GM13976 (cell line): ENCODE measurements around the gene PLB1.

Experiments
- DNase-seq: peaks from one replicate; pipeline ENCODE4 v3.0.0; 2012; ENCODE audit warnings: low spot score
- CTCF ChIP-seq: IDR thresholded peaks from 2 replicates; pipeline ENCODE4 v1.5.1; 2012; ENCODE audit warnings: borderline replicate concordance, mild to moderate bottlenecking; ENCODE audit not compliant: insufficient read depth; ENCODE audit errors: extremely low read depth, missing control alignments, control extremely low read depth
- in situ Hi-C: fragments of 300-500 bp; cut with MboI; formaldehyde crosslinking; loops from one replicate; pipeline ENCODE4 v1.12.0; 2022; ENCODE audit warnings: low sequenced_read_pairs, mixed read lengths, inconsistent platforms; ENCODE audit not compliant: unreplicated experiment

PLB1 gene

DNA sequence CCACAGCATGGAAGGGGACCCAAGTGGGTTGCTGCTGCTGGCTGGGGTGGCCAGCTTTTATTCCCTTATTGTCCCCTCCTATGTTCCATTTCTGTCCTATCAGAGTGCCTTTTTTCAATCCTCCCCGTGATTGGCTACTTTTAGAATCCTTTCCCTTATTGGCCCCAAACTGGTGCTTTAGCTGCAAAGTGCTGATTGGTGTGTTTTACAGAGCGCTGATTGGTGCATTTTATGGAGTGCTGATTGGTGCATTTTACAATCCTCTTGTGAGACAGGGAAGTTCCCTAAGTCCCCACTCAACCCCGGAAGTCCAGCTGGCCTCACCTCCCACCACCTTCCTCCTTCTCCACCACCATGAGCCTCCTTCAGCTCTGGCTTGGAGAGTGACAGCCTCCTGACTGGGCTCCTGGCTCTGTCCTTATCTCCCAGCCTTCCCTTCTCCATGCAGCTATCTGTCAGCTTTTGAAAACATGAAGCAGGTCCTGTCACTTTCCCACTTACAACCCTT, 20.7 kb upstream of the PLB1 start:
- no peak for DNase-seq
- in situ Hi-C loops = no loop called here
- TF ChIP-seq CTCF = no peak

DNA sequence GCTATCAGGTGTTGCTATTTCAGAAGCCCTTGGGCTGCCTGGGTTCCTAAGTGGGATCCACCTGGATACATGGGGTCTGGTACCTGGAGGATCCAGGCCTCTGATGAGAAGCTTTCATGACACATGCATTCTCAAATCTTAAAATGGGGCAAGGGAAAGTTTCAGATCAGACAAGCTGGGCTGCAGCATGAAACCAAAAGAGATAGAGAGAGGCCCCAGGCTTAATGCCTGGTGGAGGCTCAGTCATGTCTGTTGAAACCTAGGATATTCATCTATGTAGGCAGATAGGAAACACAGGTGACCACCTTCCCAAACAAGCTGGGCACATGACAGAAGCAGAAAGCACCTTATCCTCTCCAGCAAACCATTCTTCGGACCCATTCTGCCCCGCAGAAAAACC, 18.8 kb upstream of the PLB1 start:
- in situ Hi-C loops = no loop called here
- no peak for DNase-seq
- no peak for TF ChIP-seq CTCF

DNA sequence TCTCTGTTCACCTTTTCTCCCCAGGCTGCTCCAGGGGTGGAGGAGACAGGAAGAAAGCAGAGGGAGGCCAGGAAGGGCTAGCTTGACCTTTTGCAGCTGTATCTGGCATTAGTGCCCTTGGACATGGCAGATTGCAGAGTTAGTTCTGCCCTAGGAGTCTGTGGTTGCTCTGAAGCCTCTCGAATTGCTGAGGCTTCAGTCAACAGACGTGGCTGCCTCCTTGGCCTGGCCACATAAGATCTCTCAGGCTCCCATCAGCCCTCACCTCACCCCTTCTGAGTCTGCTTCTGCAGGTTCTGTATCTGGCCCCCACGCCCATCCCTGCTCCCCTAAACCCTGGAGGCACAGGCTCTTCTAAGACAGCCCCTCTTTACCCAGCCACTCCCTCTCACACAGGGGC, 18.2 kb upstream of the PLB1 start:
- no peak for TF ChIP-seq CTCF
- in situ Hi-C loops = no loop called here
- no peak for DNase-seq

DNA sequence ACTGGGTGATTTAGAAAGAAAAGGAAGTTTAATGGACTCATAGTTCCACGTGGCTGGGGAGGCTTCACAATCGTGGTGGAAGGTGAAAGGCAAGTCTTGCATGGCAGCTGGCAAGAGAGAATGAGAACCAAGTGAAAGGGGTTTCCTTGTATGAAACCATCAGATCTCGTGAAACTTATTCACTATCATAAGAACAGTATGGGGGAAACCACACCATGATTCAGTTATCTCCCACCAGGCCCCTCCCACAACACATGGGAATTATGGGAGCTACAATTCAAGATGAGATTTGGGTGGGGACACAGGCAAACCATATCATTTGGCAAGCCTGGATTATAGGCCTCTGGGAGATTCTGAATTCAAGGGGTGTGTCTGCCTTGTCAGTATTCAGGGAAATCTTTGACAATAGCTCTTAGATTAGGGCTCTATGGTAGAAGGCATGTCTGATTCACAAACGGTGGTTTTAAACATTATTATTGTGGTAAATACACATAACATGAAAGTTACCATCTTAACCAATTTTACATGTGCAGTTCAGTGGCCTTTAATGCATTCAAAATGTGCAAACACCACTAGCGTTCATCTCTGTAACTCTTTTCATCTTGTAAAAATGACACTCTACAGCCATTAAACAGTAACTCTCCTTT, 15.3 kb upstream of the PLB1 start:
- in situ Hi-C loops = no loop called here
- no peak for DNase-seq
- TF ChIP-seq CTCF = no peak

DNA sequence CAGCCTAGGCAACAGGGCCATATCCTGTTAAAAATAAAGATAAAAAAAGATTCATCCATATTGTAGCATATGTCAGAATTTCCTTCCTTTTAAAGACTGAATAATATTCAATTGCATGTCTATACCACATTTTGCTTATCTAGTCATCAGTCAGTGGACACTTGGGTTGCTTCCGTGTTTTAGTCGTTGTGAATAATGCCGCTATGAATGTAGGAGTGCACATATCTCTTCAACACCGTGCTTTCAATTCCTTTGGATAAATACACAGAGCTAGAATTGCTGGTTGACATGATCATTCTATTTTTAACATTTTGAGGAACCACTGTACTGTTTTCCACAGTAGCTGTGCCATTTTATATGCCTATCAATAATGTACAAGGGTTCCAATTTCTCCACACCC, 14.0 kb upstream of the PLB1 start:
- in situ Hi-C loops = no loop called here
- no peak for DNase-seq
- TF ChIP-seq CTCF = no peak

DNA sequence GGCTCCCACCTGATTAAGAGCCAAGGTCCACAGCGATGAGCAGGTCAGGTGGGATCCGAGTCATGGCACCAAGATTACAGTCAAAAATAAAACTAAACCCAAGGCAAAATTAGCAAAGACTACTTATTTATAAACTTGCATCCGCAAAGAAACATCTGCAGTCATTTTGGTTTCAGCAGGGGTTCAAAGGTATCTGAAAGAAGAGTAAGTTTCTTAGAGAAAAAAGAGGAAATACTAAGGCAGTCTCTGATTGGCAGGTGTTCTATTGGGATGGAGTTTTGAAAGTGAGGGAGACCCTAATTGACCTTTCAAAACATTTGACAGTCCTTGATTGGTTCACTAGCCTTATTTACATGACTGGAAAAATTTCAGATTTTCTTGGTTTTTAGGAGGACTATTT, 11.0 kb upstream of the PLB1 start:
- no peak for TF ChIP-seq CTCF
- in situ Hi-C loops = no loop called here
- no peak for DNase-seq
